Tibial nerve (tissue), 4 donors: ENCODE measurements around the gene PTGDR2.

Experiments used
- CTCF ChIP-seq, 5 experiments: fragments of 200-600 bp in 3 of 5; fragments of 450-650 bp in 2 of 5; sonication (generic) in 3 of 5; IDR thresholded peaks; one replicate each; pipeline ENCODE4 v1.5.1; 2016 to 2019; ENCODE audit warnings: antibody characterized with exemption in 5 of 5, mild to moderate bottlenecking in 3 of 5, moderate library complexity in 2 of 5
- EP300 ChIP-seq, 2 donors: sonication (generic); formaldehyde crosslinking; IDR thresholded peaks; one replicate each; pipeline ENCODE4 v1.6.1; 2017; ENCODE audit warnings: antibody characterized with exemption in 2 of 2, mild to moderate bottlenecking in 1 of 2
- POLR2A ChIP-seq, 2 donors: fragments of 450-650 bp; IDR thresholded peaks; one replicate each; pipeline ENCODE4 v1.6.1; 2017; ENCODE audit warnings: antibody characterized with exemption in 2 of 2, mild to moderate bottlenecking in 2 of 2, moderate library complexity in 2 of 2

GRCh38 chr11:60875366-60876167, 19.8 kb upstream of the PTGDR2 start:
- TF ChIP-seq CTCF (IDR thresholded peaks at IDR 0.05) (no peak), POLR2A (IDR thresholded peaks at IDR 0.05) (no peak), EP300 (IDR thresholded peaks at IDR 0.05) (no peak)
